Fibroblast of pulmonary artery (primary cell): ENCODE measurements around the gene LRRC47.
A peak's percentile ranks its signal among the peaks of the same experiment; 100 is the strongest.
"Not testable (repeated sequence)": the region's sequence is repeated elsewhere in the genome, so short reads cannot be mapped to it uniquely, and the experiment has no call there.

Source experiments
- DNase-seq: peaks from one replicate; pipeline ENCODE4 v3.0.0-alpha.2; 2010; ENCODE audit warnings: low read depth
- H3K4me3 ChIP-seq: replicated peaks from 2 replicates; pipeline ENCODE4 v1.5.1; 2011; ENCODE audit warnings: low read depth, mild to moderate bottlenecking, control low read depth, low read length, moderate library complexity
- TF ChIP-seq, protein P1 (sequence below): IDR thresholded peaks from 2 replicates; pipeline ENCODE4 v1.5.1; 2011; ENCODE audit warnings: mild to moderate bottlenecking, control low read depth, low read length, inconsistent platforms; ENCODE audit errors: missing control alignments

LRRC47 gene

DNA sequence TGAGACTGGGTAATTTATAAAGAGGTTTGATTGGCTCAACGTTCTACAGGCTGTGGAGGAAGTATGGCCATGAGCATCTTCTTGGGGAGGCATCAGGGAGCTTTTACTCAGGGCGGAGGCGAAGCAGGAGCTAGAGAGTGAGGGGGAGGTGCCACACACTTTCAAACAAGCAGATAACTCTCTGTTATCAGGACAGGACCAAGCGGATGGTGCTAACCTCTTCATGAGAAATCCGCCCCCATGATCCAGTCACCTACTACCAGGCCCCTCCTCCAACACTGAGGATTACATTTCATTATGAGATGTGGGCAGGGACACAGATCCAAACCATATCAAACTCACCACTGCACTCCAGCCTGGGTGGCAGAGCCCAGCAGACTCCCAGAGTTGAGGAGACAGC lies 11.5 kb upstream of the LRRC47 start:
- TF ChIP-seq, protein P1, sequence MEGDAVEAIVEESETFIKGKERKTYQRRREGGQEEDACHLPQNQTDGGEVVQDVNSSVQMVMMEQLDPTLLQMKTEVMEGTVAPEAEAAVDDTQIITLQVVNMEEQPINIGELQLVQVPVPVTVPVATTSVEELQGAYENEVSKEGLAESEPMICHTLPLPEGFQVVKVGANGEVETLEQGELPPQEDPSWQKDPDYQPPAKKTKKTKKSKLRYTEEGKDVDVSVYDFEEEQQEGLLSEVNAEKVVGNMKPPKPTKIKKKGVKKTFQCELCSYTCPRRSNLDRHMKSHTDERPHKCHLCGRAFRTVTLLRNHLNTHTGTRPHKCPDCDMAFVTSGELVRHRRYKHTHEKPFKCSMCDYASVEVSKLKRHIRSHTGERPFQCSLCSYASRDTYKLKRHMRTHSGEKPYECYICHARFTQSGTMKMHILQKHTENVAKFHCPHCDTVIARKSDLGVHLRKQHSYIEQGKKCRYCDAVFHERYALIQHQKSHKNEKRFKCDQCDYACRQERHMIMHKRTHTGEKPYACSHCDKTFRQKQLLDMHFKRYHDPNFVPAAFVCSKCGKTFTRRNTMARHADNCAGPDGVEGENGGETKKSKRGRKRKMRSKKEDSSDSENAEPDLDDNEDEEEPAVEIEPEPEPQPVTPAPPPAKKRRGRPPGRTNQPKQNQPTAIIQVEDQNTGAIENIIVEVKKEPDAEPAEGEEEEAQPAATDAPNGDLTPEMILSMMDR, result no peak
- DNase-seq, result no peak

DNA sequence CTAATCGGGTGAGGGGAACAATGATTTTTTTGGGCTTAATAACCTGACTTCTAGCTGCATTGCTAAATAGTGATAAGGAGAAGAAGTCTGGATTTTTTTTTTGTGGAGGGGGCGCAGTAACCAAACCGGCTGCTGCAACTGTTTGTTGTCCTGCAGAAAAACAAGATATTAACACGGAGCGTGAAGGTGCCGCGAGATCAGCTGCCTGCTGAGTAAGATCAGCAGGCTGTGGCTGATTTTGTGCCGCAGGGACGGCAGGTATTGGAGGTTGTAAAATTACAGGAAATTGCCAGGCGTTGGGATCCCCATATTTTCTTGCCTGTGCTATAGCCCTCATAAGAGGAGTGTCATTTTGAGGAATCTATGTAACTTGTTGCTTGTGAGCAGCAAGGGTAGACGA lies 8.7 kb upstream of the LRRC47 start:
- no peak overlapping the region for H3K4me3 ChIP-seq
- TF ChIP-seq, protein P1, result no peak

More for the DNA sequence above, 11.5 kb upstream of the LRRC47 start:
- no peak overlapping the region for H3K4me3 ChIP-seq

DNA sequence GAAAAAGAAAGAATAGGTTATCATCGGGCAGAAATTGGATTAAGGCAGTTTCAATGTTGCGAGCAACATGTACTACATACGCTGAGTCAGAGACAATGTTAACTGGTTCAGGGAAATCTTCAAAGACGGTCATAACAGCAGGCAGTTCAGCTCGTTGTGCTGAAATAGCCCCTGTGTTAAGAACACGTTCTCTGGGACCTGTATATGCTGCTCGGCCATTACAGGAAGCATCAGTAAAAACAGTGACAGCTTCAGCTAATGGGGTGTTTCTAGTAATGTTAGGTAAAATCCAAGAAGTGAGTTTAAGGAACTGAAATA lies 8.3 kb upstream of the LRRC47 start:
- DNase-seq, result peak; percentile 29
- peak overlapping the region; percentile 6 for H3K4me3 ChIP-seq

More for the DNA sequence above, 8.7 kb upstream of the LRRC47 start:
- no peak for DNase-seq

DNA sequence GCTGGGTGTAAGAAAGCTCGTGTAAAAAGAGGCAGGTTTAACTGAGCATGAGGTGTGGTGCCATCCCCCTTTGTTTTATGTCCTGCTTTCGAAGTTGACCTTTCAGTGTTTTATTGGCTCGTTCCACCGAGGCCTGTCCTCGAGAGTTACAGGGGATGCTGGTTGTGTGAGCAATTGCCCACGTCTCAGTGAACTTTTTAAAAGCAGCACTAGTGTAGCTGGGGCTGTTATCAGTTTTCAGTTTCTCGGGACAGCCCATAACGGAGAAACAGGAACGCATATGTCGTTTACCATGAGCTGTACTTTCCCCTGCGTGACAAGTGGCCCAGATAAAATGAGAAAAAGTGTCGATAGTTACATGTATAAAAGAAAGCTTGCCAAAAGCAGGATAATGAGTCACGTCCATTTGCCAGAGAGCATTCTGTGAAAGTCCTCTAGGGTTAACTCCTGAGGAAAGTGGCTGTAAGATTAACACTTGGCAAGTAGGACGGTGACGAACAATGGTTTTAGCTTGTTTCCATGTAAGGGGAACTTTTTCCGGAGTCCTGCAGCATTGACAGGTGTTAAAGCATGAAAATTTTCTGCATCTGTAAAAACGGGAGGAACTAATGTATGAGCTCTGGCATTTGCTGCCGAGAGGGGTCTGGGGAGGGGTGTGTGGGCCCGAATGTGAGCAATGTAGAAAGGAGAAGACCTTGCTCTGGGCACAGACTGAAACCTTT lies 7.8 kb upstream of the LRRC47 start:
- H3K4me3 ChIP-seq, result peak overlapping the region; percentile 6
- DNase-seq, result peak; percentile 38
- TF ChIP-seq, protein P1, result no peak

DNA sequence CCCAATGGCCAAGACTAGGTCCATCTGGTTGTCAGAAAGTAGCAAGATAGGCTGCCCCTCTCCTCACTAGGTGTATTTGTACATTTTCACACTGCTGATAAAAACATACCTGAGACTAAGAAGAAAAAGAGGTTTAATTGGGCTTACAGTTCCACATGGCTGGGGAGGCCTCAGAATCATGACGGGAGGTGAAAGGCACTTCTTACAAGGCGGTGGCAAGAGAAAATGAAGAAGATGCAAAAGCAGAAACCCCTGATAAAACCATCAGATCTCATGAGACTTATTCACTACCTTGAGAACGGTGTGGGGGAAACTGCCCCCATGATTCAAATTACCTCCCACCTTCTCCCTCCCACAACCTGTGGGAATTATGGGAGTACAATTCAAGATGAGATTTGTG lies 4.5 kb upstream of the LRRC47 start:
- DNase-seq, H3K4me3 ChIP-seq: not testable (repeated sequence)

DNA sequence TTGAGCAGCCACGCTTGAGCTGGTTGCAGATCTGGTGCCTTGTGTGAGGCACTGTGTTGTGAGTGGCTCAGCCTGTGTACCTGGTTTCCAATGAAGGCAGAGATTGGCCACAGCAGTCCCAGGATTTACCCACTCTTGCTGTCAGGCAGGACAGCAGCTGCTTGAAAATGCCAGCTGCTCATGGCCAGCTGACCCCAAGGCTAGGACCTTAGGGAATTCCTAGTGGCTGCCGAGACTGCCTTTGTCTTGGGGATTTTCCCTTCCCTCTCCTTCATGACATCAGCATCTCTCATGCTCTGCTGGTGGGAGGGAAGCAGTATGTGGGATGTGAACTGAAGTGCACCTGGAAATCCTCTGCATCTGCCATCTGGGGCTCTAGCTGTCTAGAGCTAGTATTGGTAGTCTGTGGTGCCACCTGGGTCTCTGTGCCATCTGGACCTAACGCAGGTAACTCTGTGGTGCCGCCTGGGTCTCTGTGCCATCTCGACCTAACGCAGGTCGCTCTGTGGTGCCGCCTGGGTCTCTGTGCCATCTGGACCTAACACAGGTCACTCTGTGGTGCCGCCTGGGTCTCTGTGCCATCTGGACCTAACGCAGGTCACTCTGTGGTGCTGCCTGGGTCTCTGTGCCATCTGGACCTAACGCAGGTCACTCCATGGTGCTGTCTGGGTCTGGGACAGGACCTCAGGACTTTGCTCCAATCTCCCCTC lies 3.8 kb upstream of the LRRC47 start:
- no peak for DNase-seq
- no peak overlapping the region for H3K4me3 ChIP-seq
- TF ChIP-seq, protein P1, result no peak

DNA sequence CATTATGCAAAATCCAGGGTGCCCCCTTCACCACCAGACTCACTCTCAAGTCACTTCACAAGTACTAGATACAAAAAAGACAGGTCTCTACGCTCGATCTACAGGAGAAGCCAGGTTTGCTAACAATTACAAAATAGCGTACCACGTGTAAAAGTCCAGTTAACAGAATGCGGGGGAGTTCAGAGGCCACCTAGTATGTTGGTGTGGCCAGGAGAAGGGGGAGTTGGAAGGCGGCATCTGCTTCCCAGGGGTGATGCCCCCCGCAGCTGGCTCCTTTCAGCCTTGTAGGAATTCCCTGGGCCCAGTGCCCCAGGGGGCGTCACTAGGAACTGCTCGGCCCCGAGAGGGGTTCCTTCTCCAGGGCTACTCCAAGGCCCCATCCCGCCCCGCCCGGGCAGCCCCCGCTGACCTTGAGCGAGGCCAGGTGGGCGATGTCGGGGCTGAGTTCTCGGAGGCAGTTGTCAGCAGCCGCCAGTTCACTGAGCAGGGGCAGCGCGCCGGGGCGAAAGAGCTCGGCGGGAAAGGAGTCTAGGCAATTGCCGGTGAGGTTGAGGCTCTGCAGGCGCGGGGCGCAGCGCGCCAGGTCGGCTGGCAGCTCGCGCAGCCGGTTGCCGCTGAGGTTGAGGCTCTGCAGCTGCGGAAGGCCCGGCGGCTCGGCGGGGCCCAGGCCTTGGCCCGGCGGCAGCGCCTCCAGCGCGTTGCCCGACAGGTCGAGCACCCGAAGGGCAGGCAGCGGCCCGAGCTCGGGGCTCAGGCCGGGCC lies 664 bp downstream of the LRRC47 start:
- H3K4me3 ChIP-seq, result peak overlapping the region; percentile 78
- no peak for DNase-seq
- TF ChIP-seq, protein P1, result no peak

DNA sequence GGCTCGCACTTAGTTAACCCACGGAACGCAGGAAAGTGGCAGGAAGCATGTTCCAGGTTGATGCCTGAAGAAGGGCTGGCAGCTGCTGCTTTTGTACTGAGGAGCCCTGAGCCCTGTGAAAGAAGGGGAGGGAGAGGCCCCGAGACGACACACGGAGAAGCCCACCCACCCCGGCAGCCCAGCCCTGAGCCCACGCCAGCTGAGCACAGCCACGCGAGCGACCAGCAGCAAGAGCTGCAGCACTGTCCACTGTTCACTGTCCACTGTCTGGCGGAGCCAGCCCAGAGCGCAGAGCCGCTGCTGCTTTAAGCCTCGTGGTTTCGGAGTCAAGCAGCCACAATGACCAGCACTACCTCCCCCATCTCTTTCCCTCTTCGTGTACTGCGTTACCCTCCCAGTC lies 5.3 kb downstream of the LRRC47 start:
- H3K4me3 ChIP-seq, result no peak overlapping the region
- no peak for DNase-seq
- TF ChIP-seq, protein P1, result no peak
